ENCODE data around the gene KRCC1.
A peak's percentile ranks its signal among the peaks of the same experiment; 100 is the strongest.

The KRCC1 gene

GRCh38 chr2:88016086-88016959 is 39.3 kb downstream of the KRCC1 start, which contains the start of gene RNU2-63P:
TSS of gene RNU2-63P (minus strand) at chr2:88016547.
- Histone ChIP-seq H3K9ac (peak within 1 kb of the TSS; percentile 81), H2AFZ (ENCODE audit: low read depth) (peak within 1 kb of the TSS; percentile 90), H3K27me3 (ENCODE audit: insufficient read depth, low read depth) (no peaks in the 10 kb centered on the region), H3K27ac (peak within 1 kb of the TSS; percentile 77), H3K4me2 (peak within 1 kb of the TSS; percentile 58), H3K79me2 (ENCODE audit: insufficient read depth, low read depth) (no peaks in the 10 kb centered on the region), H3K4me1 (ENCODE audit: low read depth, poor library complexity, severe bottlenecking) (peaks cover 9% of the 10 kb centered on the region), H3K36me3 (ENCODE audit: insufficient read depth) (no peaks in the 10 kb centered on the region), H4K20me1 (ENCODE audit: insufficient read depth) (no peaks in the 10 kb centered on the region), H3K4me3 (IDR thresholded peaks at IDR 0.05; ENCODE audit: insufficient read depth, low read depth, low read length) (peak within 1 kb of the TSS; percentile 91)
- TF ChIP-seq, protein P1, sequence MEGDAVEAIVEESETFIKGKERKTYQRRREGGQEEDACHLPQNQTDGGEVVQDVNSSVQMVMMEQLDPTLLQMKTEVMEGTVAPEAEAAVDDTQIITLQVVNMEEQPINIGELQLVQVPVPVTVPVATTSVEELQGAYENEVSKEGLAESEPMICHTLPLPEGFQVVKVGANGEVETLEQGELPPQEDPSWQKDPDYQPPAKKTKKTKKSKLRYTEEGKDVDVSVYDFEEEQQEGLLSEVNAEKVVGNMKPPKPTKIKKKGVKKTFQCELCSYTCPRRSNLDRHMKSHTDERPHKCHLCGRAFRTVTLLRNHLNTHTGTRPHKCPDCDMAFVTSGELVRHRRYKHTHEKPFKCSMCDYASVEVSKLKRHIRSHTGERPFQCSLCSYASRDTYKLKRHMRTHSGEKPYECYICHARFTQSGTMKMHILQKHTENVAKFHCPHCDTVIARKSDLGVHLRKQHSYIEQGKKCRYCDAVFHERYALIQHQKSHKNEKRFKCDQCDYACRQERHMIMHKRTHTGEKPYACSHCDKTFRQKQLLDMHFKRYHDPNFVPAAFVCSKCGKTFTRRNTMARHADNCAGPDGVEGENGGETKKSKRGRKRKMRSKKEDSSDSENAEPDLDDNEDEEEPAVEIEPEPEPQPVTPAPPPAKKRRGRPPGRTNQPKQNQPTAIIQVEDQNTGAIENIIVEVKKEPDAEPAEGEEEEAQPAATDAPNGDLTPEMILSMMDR (conservative IDR thresholded peaks at IDR 0.05; ENCODE audit: low read depth, low read length) = no peak

GRCh38 chr2:88011011-88011410 is 44.6 kb downstream of the KRCC1 start:
- TF ChIP-seq, protein P1 (conservative IDR thresholded peaks at IDR 0.05; ENCODE audit: low read depth, low read length) = no peak
- no peaks in the 10 kb centered on the region for H3K36me3 ChIP-seq (ENCODE audit: insufficient read depth)

GRCh38 chr2:88010136-88010535 is 45.4 kb downstream of the KRCC1 start:
- Histone ChIP-seq H3K9ac (no peak overlapping the region), H2AFZ (ENCODE audit: low read depth) (no peak overlapping the region)
- TF ChIP-seq, protein P1 (conservative IDR thresholded peaks at IDR 0.05; ENCODE audit: low read depth, low read length) = no peak

More at GRCh38 chr2:88011011-88011410, 44.6 kb downstream of the KRCC1 start:
- no peak overlapping the region for H2AFZ ChIP-seq (ENCODE audit: low read depth)
- H3K27ac ChIP-seq = no peak overlapping the region
- H3K79me2 ChIP-seq (ENCODE audit: insufficient read depth, low read depth) = no peaks in the 10 kb centered on the region
- no peak overlapping the region for H3K9ac ChIP-seq
- H3K4me1 ChIP-seq (ENCODE audit: low read depth, poor library complexity, severe bottlenecking) = no peaks in the 10 kb centered on the region
- no peaks in the 10 kb centered on the region for H4K20me1 ChIP-seq (ENCODE audit: insufficient read depth)
- H3K4me2 ChIP-seq = no peak overlapping the region
- no peak overlapping the region for H3K4me3 ChIP-seq (IDR thresholded peaks at IDR 0.05; ENCODE audit: insufficient read depth, low read depth, low read length)
- no peaks in the 10 kb centered on the region for H3K27me3 ChIP-seq (ENCODE audit: insufficient read depth, low read depth)

GRCh38 chr2:88006912-88007439 is 48.6 kb downstream of the KRCC1 start:
- Histone ChIP-seq H3K4me1 (ENCODE audit: low read depth, poor library complexity, severe bottlenecking) (peaks cover 2% of the 10 kb centered on the region), H4K20me1 (ENCODE audit: insufficient read depth) (no peaks in the 10 kb centered on the region), H2AFZ (ENCODE audit: low read depth) (no peak overlapping the region), H3K27ac (no peak overlapping the region), H3K36me3 (ENCODE audit: insufficient read depth) (no peaks in the 10 kb centered on the region), H3K4me2 (no peak overlapping the region), H3K4me3 (IDR thresholded peaks at IDR 0.05; ENCODE audit: insufficient read depth, low read depth, low read length) (no peak overlapping the region), H3K9ac (no peak overlapping the region), H3K27me3 (ENCODE audit: insufficient read depth, low read depth) (no peaks in the 10 kb centered on the region), H3K79me2 (ENCODE audit: insufficient read depth, low read depth) (no peaks in the 10 kb centered on the region)
- TF ChIP-seq, protein P1 (conservative IDR thresholded peaks at IDR 0.05; ENCODE audit: low read depth, low read length) = no peak

More at GRCh38 chr2:88010136-88010535, 45.4 kb downstream of the KRCC1 start:
- Histone ChIP-seq H3K27ac (no peak overlapping the region), H4K20me1 (ENCODE audit: insufficient read depth) (no peaks in the 10 kb centered on the region), H3K79me2 (ENCODE audit: insufficient read depth, low read depth) (no peaks in the 10 kb centered on the region), H3K4me3 (IDR thresholded peaks at IDR 0.05; ENCODE audit: insufficient read depth, low read depth, low read length) (no peak overlapping the region), H3K27me3 (ENCODE audit: insufficient read depth, low read depth) (no peaks in the 10 kb centered on the region), H3K4me2 (no peak overlapping the region), H3K36me3 (ENCODE audit: insufficient read depth) (no peaks in the 10 kb centered on the region), H3K4me1 (ENCODE audit: low read depth, poor library complexity, severe bottlenecking) (no peaks in the 10 kb centered on the region)

Data from KMS-11 (cell line).